Smooth muscle cell (in vitro differentiated cells): ENCODE measurements around the gene MYOD1. TPM values are rescaled to one million over a fixed set of nuclear protein-coding genes. Genes with fewer than 3 reads are reported as not detected.

Source experiments
- DNase-seq: peaks from one replicate; lab custom pipeline; 2025; ENCODE audit not compliant: unreplicated experiment; lab: John Stamatoyannopoulos, UW
- H2AFZ ChIP-seq: fragments of 200-600 bp; sonication (generic); 2 replicates; pipeline ENCODE4 v1.6.0; 2016; ENCODE audit warnings: antibody characterized with exemption, low read depth, mild to moderate bottlenecking
- H3F3A ChIP-seq: fragments of 200-600 bp; sonication (generic); 2 replicates; pipeline ENCODE4 v1.6.0; 2017; ENCODE audit warnings: antibody characterized with exemption, low read depth
- H3K27ac ChIP-seq: fragments of 200-600 bp; sonication (generic); 2 replicates; pipeline ENCODE4 v1.5.1; 2016; ENCODE audit warnings: low read depth, mild to moderate bottlenecking
- H3K27me3 ChIP-seq: fragments of 200-600 bp; sonication (generic); 2 replicates; pipeline ENCODE4 v1.6.1; 2016; ENCODE audit warnings: low read depth, mild to moderate bottlenecking
- H3K36me3 ChIP-seq: fragments of 200-600 bp; sonication (generic); 2 replicates; pipeline ENCODE4 v1.5.1; 2016; ENCODE audit warnings: low read depth
- H3K4me1 ChIP-seq: fragments of 200-600 bp; sonication (generic); 2 replicates; pipeline ENCODE4 v1.5.1; 2016; ENCODE audit warnings: low read depth
- H3K4me2 ChIP-seq: fragments of 200-600 bp; sonication (generic); 2 replicates; pipeline ENCODE4 v1.6.0; 2016; ENCODE audit warnings: mild to moderate bottlenecking
- H3K4me3 ChIP-seq: fragments of 200-600 bp; sonication (generic); 2 replicates; pipeline ENCODE4 v1.5.1; 2016; ENCODE audit warnings: mild to moderate bottlenecking
- H3K79me2 ChIP-seq: fragments of 200-600 bp; sonication (generic); 2 replicates; pipeline ENCODE4 v1.6.0; 2016; ENCODE audit warnings: low read depth, mild to moderate bottlenecking
- H3K9ac ChIP-seq: fragments of 200-600 bp; sonication (generic); 2 replicates; pipeline ENCODE4 v1.6.0; 2016; ENCODE audit warnings: low read depth
- H3K9me3 ChIP-seq: fragments of 200-600 bp; sonication (generic); replicated peaks from 2 replicates; pipeline ENCODE4 v1.5.1; 2016; ENCODE audit warnings: low read depth
- H4K20me1 ChIP-seq: fragments of 200-600 bp; sonication (generic); 2 replicates; pipeline ENCODE4 v1.6.0; 2016; ENCODE audit warnings: low read depth
- WGBS: methylation state at CpG from one replicate; pipeline ENCODE4 v1.1.7; 2016; ENCODE audit warnings: low lambda C conversion rate; 5-methylcytosine and 5-hydroxymethylcytosine counted together
- polyA plus RNA-seq: library from polyadenylated mRNA; unstranded; fragments of >200 nt; fragmentation: Nextera tagmentation; extraction: Ambion mirVana; gene quantifications from 2 replicates; pipeline ENCODE4 v1.2.1, GENCODE V29; 2016
- total RNA-seq: library from RNA; depleted of rRNA; stranded (reverse); fragments of >200 nt; gene quantifications from 2 replicates; pipeline ENCODE4 v1.2.3, GENCODE V29; 2014
- TF ChIP-seq, protein P1 (sequence below): fragments of 200-600 bp; sonication (generic); IDR thresholded peaks from 2 replicates; pipeline ENCODE4 v1.5.1; 2017; ENCODE audit warnings: borderline replicate concordance, mild to moderate bottlenecking, antibody characterized with exemption; ENCODE audit not compliant: insufficient read depth, poor library complexity, severe bottlenecking

The MYOD1 gene
- total and polyA plus RNA-seq, 2 experiments from 2014 or later = not detected

DNA sequence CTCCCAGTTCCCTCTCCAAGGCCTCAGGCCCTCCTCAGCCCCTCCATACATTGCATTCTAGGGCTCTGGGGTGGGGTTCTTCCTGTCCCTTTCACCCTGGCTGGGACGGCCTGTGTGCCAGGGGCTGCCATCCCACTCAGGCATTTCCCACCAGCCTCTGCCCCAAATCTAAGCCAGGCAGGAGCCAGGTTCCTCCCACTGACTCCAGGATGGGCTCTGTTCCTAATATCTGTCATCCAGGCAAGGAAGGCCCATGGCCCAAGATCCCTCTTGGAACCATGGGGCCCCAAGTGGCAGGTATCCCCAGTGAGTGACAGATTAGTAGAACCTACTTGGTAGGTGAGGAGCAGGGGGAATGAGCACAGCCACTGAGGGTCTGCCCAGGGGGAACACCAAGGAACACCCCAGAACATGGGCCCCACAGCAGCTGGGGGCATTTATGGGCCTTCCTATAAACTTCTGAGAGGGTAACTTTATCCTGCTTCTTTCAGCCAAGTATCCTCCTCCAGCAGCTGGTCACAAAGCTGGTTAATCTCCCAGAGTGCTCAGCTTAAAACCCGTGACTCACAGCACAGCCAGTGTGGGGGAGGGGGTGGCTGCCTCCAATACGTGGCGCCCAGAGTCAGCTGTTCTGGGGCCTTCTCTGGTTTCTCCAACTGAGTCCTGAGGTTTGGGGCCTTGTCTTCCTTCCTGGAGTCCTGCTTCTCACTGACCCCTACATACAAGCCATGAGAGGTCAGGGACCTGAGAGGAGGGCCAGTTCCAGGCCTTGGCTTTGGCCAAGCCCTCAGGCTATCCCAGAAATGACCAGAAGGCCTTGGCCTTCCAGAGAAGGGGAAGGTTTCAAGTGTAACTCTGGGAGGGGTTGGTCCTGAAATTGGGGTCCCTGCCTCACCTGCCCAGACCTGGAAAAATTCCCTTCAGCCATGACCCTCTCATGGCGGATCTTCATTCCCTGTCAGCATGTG lies 19.9 kb upstream of the MYOD1 start:
- TF ChIP-seq, protein P1, sequence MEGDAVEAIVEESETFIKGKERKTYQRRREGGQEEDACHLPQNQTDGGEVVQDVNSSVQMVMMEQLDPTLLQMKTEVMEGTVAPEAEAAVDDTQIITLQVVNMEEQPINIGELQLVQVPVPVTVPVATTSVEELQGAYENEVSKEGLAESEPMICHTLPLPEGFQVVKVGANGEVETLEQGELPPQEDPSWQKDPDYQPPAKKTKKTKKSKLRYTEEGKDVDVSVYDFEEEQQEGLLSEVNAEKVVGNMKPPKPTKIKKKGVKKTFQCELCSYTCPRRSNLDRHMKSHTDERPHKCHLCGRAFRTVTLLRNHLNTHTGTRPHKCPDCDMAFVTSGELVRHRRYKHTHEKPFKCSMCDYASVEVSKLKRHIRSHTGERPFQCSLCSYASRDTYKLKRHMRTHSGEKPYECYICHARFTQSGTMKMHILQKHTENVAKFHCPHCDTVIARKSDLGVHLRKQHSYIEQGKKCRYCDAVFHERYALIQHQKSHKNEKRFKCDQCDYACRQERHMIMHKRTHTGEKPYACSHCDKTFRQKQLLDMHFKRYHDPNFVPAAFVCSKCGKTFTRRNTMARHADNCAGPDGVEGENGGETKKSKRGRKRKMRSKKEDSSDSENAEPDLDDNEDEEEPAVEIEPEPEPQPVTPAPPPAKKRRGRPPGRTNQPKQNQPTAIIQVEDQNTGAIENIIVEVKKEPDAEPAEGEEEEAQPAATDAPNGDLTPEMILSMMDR = no peak
- Histone ChIP-seq H3K27me3 (peaks cover 35% of the 10 kb centered on the region), H3K4me1 (no peaks in the 10 kb centered on the region), H3K4me2 (peak overlapping the region; percentile 7), H3K79me2 (no peaks in the 10 kb centered on the region), H3K36me3 (no peaks in the 10 kb centered on the region), H3F3A (no peaks in the 10 kb centered on the region), H3K9me3 (no peaks in the 10 kb centered on the region), H3K9ac (no peak overlapping the region), H3K27ac (no peak overlapping the region), H4K20me1 (no peaks in the 10 kb centered on the region), H2AFZ (peak overlapping the region; percentile 39), H3K4me3 (no peak overlapping the region)
- 45% methylated on average over 5 of the region's 5 CpGs for WGBS
- no peak for DNase-seq

DNA sequence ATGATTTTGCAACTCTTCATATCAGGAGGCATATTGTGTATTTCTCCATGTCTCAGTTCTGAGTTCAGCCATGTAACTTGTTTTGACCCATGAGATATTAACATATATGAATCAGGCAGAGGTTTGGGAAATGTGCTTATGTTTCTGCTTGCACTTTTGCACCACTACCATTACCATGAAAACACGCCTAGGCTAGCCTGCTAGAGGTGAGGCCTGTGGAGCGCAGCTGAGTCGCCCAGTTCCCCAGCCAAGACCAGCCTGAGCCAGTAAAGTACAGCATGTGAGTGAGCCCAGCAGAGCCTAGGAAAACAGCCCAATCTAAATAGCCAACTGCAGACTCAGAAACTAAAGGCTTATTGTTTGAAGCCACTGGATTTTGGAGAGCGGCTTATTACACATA lies 18.4 kb upstream of the MYOD1 start:
- DNase-seq = no peak
- Histone ChIP-seq H3K27me3 (peaks cover 32% of the 10 kb centered on the region), H3F3A (no peaks in the 10 kb centered on the region), H3K9me3 (no peaks in the 10 kb centered on the region), H2AFZ (no peak overlapping the region), H3K9ac (no peak overlapping the region), H4K20me1 (no peaks in the 10 kb centered on the region), H3K4me1 (no peaks in the 10 kb centered on the region), H3K79me2 (no peaks in the 10 kb centered on the region), H3K4me2 (no peak overlapping the region), H3K27ac (no peak overlapping the region), H3K36me3 (no peaks in the 10 kb centered on the region), H3K4me3 (no peak overlapping the region)
- TF ChIP-seq, protein P1 = no peak
- 88% methylated on average over 4 of the region's 4 CpGs for WGBS

DNA sequence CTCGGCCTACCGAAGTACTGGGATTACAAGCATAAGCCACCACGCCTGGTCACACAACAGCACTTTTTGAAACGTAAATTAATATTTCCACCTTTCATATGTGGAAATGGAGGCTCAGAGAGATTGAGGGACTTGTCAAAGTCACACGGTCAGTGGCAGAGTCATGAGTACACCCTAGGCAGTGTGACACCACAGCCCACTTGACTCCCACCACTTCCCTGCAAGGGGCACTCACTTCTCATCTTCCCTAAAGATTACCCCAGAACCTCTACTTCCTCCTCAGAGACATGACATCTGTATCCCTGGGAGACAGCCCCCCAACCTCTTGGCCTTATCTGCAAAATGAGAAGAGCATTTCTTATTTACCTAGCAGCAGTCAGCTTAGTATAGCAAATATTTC lies 16.5 kb upstream of the MYOD1 start:
- peaks cover 13% of the 10 kb centered on the region for H3K27me3 ChIP-seq
- no peaks in the 10 kb centered on the region for H4K20me1 ChIP-seq
- no peak overlapping the region for H3K9ac ChIP-seq
- H3F3A ChIP-seq = no peaks in the 10 kb centered on the region
- no peaks in the 10 kb centered on the region for H3K79me2 ChIP-seq
- H3K27ac ChIP-seq = no peak overlapping the region
- no peaks in the 10 kb centered on the region for H3K4me1 ChIP-seq
- H2AFZ ChIP-seq = no peak overlapping the region
- no peaks in the 10 kb centered on the region for H3K36me3 ChIP-seq
- no peak overlapping the region for H3K4me3 ChIP-seq
- H3K9me3 ChIP-seq = no peaks in the 10 kb centered on the region
- TF ChIP-seq, protein P1 = no peak
- no peak overlapping the region for H3K4me2 ChIP-seq
- no peak for DNase-seq
- 74% methylated on average over 5 of the region's 5 CpGs for WGBS
